ENCODE measurements around the gene CPA3. TPM values are rescaled to one million over a fixed set of nuclear protein-coding genes. Genes with fewer than 3 reads are reported as not detected.

CPA3 gene
- not detected for total RNA-seq

- H3K36me3 Mint-ChIP-seq (ENCODE audit: insufficient read depth in 2 of 2), result no peaks in the 10 kb centered on the region
- DNase-seq (no peak), ATAC-seq (replicated peaks in 1 of 2) (no peak)
- no peak within 1 kb of the TSS for H3K4me3 Mint-ChIP-seq
- H3K27ac Mint-ChIP-seq, result no peak within 1 kb of the TSS
- H3K27me3 Mint-ChIP-seq (ENCODE audit: low read depth), result peaks cover 29% of the 10 kb centered on the region
- H3K4me1 Mint-ChIP-seq (ENCODE audit: low read depth), result no peaks in the 10 kb centered on the region
- H3K9me3 Mint-ChIP-seq, result no peaks in the 10 kb centered on the region
These were observed at the start of gene CPA3 for GRCh38 chr3:148865049-148865448. CPA3 (plus strand) TSS chr3:148865296; CDS start chr3:148865308, 12 bp downstream.

GRCh38 chr3:148815316-148816110 lies 49.6 kb upstream of the CPA3 start:
- H3K4me3 Mint-ChIP-seq, result no peak overlapping the region
- H3K27ac Mint-ChIP-seq, result no peak overlapping the region
- H3K36me3 Mint-ChIP-seq (ENCODE audit: insufficient read depth in 2 of 2), result no peaks in the 10 kb centered on the region
- H3K9me3 Mint-ChIP-seq, result no peaks in the 10 kb centered on the region
- H3K4me1 Mint-ChIP-seq (ENCODE audit: low read depth), result no peaks in the 10 kb centered on the region
- ATAC-seq (replicated peaks in 1 of 2) (no peak), DNase-seq (no peak)
- no peaks in the 10 kb centered on the region for H3K27me3 Mint-ChIP-seq (ENCODE audit: low read depth)

- Mint-ChIP-seq H3K4me1 (ENCODE audit: low read depth) (no peaks in the 10 kb centered on the region), H3K36me3 (ENCODE audit: insufficient read depth in 2 of 2) (no peaks in the 10 kb centered on the region), H3K27ac (no peak overlapping the region), H3K27me3 (ENCODE audit: low read depth) (no peaks in the 10 kb centered on the region), H3K4me3 (no peak overlapping the region), H3K9me3 (no peaks in the 10 kb centered on the region)
- no peak for DNase-seq
- ATAC-seq (replicated peaks in 1 of 2), result no peak
These were observed 48.7 kb upstream of the CPA3 start for GRCh38 chr3:148816427-148816826.

GRCh38 chr3:148816981-148817525 lies 48.0 kb upstream of the CPA3 start:
- no peaks in the 10 kb centered on the region for H3K36me3 Mint-ChIP-seq (ENCODE audit: insufficient read depth in 2 of 2)
- no peak for DNase-seq
- no peaks in the 10 kb centered on the region for H3K4me1 Mint-ChIP-seq (ENCODE audit: low read depth)
- H3K4me3 Mint-ChIP-seq, result no peak overlapping the region
- ATAC-seq (replicated peaks in 1 of 2), result no peak
- H3K27ac Mint-ChIP-seq, result no peak overlapping the region
- H3K9me3 Mint-ChIP-seq, result no peaks in the 10 kb centered on the region
- H3K27me3 Mint-ChIP-seq (ENCODE audit: low read depth), result no peaks in the 10 kb centered on the region

GRCh38 chr3:148820361-148821245 lies 44.5 kb upstream of the CPA3 start:
- Mint-ChIP-seq H3K4me3 (no peak overlapping the region), H3K4me1 (ENCODE audit: low read depth) (no peaks in the 10 kb centered on the region), H3K27ac (no peak overlapping the region), H3K27me3 (ENCODE audit: low read depth) (no peaks in the 10 kb centered on the region), H3K36me3 (ENCODE audit: insufficient read depth in 2 of 2) (no peaks in the 10 kb centered on the region), H3K9me3 (no peaks in the 10 kb centered on the region)
- DNase-seq, result no peak
- ATAC-seq (replicated peaks in 1 of 2), result no peak

GRCh38 chr3:148823026-148823425 lies 42.1 kb upstream of the CPA3 start:
- no peak overlapping the region for H3K4me3 Mint-ChIP-seq
- H3K36me3 Mint-ChIP-seq (ENCODE audit: insufficient read depth in 2 of 2), result no peaks in the 10 kb centered on the region
- H3K27me3 Mint-ChIP-seq (ENCODE audit: low read depth), result no peaks in the 10 kb centered on the region
- no peak for ATAC-seq (replicated peaks in 1 of 2)
- no peak overlapping the region for H3K27ac Mint-ChIP-seq
- H3K9me3 Mint-ChIP-seq, result no peaks in the 10 kb centered on the region
- no peaks in the 10 kb centered on the region for H3K4me1 Mint-ChIP-seq (ENCODE audit: low read depth)
- no peak for DNase-seq

GRCh38 chr3:148825476-148825875 lies 39.6 kb upstream of the CPA3 start:
- ATAC-seq (replicated peaks in 1 of 2) (no peak), DNase-seq (no peak)
- H3K27me3 Mint-ChIP-seq (ENCODE audit: low read depth), result no peaks in the 10 kb centered on the region
- H3K27ac Mint-ChIP-seq, result no peak overlapping the region
- no peak overlapping the region for H3K4me3 Mint-ChIP-seq
- no peaks in the 10 kb centered on the region for H3K9me3 Mint-ChIP-seq
- H3K36me3 Mint-ChIP-seq (ENCODE audit: insufficient read depth in 2 of 2), result no peaks in the 10 kb centered on the region
- no peaks in the 10 kb centered on the region for H3K4me1 Mint-ChIP-seq (ENCODE audit: low read depth)

- Mint-ChIP-seq H3K27me3 (ENCODE audit: low read depth) (no peaks in the 10 kb centered on the region), H3K36me3 (ENCODE audit: insufficient read depth in 2 of 2) (no peaks in the 10 kb centered on the region), H3K27ac (no peak within 1 kb of the TSS), H3K9me3 (no peaks in the 10 kb centered on the region), H3K4me3 (no peak within 1 kb of the TSS), H3K4me1 (ENCODE audit: low read depth) (no peaks in the 10 kb centered on the region)
- DNase-seq (no peak), ATAC-seq (replicated peaks in 1 of 2) (no peak)
These were observed 37.5 kb upstream of the CPA3 start, which contains the start of gene CPB1 for GRCh38 chr3:148827585-148827984. CPB1 (plus strand) TSS chr3:148827811; CDS start chr3:148827824, 13 bp downstream.

GRCh38 chr3:148828136-148828690 lies 36.9 kb upstream of the CPA3 start:
- no peak overlapping the region for H3K27ac Mint-ChIP-seq
- no peaks in the 10 kb centered on the region for H3K36me3 Mint-ChIP-seq (ENCODE audit: insufficient read depth in 2 of 2)
- no peaks in the 10 kb centered on the region for H3K4me1 Mint-ChIP-seq (ENCODE audit: low read depth)
- no peak for ATAC-seq (replicated peaks in 1 of 2)
- H3K9me3 Mint-ChIP-seq, result no peaks in the 10 kb centered on the region
- DNase-seq, result no peak
- H3K27me3 Mint-ChIP-seq (ENCODE audit: low read depth), result no peaks in the 10 kb centered on the region
- H3K4me3 Mint-ChIP-seq, result no peak overlapping the region

GRCh38 chr3:148829926-148830325 lies 35.2 kb upstream of the CPA3 start:
- Mint-ChIP-seq H3K36me3 (ENCODE audit: insufficient read depth in 2 of 2) (no peaks in the 10 kb centered on the region), H3K9me3 (no peaks in the 10 kb centered on the region), H3K27ac (no peak overlapping the region), H3K4me3 (no peak overlapping the region), H3K27me3 (ENCODE audit: low read depth) (no peaks in the 10 kb centered on the region), H3K4me1 (ENCODE audit: low read depth) (no peaks in the 10 kb centered on the region)
- no peak for DNase-seq
- no peak for ATAC-seq (replicated peaks in 1 of 2)

GRCh38 chr3:148833223-148833622 lies 31.9 kb upstream of the CPA3 start:
- H3K4me3 Mint-ChIP-seq, result no peak overlapping the region
- no peak for ATAC-seq (replicated peaks in 1 of 2)
- H3K9me3 Mint-ChIP-seq, result no peaks in the 10 kb centered on the region
- H3K4me1 Mint-ChIP-seq (ENCODE audit: low read depth), result no peaks in the 10 kb centered on the region
- H3K27me3 Mint-ChIP-seq (ENCODE audit: low read depth), result no peaks in the 10 kb centered on the region
- H3K27ac Mint-ChIP-seq, result no peak overlapping the region
- no peak for DNase-seq
- H3K36me3 Mint-ChIP-seq (ENCODE audit: insufficient read depth in 2 of 2), result no peaks in the 10 kb centered on the region

- DNase-seq (no peak), ATAC-seq (replicated peaks in 1 of 2) (no peak)
- H3K9me3 Mint-ChIP-seq, result no peaks in the 10 kb centered on the region
- H3K36me3 Mint-ChIP-seq (ENCODE audit: insufficient read depth in 2 of 2), result no peaks in the 10 kb centered on the region
- no peak overlapping the region for H3K27ac Mint-ChIP-seq
- no peaks in the 10 kb centered on the region for H3K4me1 Mint-ChIP-seq (ENCODE audit: low read depth)
- H3K4me3 Mint-ChIP-seq, result no peak overlapping the region
- no peaks in the 10 kb centered on the region for H3K27me3 Mint-ChIP-seq (ENCODE audit: low read depth)
These were observed 25.3 kb upstream of the CPA3 start for GRCh38 chr3:148839805-148840204.

- H3K4me3 Mint-ChIP-seq, result no peak overlapping the region
- ATAC-seq (replicated peaks in 1 of 2) (no peak), DNase-seq (no peak)
- no peaks in the 10 kb centered on the region for H3K4me1 Mint-ChIP-seq (ENCODE audit: low read depth)
- H3K9me3 Mint-ChIP-seq, result no peaks in the 10 kb centered on the region
- no peak overlapping the region for H3K27ac Mint-ChIP-seq
- H3K27me3 Mint-ChIP-seq (ENCODE audit: low read depth), result no peaks in the 10 kb centered on the region
- no peaks in the 10 kb centered on the region for H3K36me3 Mint-ChIP-seq (ENCODE audit: insufficient read depth in 2 of 2)
These were observed 24.6 kb upstream of the CPA3 start for GRCh38 chr3:148840451-148840850.

All from activated T-cell treated with anti-CD3 and anti-CD28 coated beads, Interleukin-2, amount 50 U/mL, for 72 hours (primary cell).